HepG2 (cell line): Measurements from ENCODE around the gene PRR12. TPM values are rescaled to one million over a fixed set of nuclear protein-coding genes. Genes with fewer than 3 reads are reported as not detected.

ENCODE experiments used
- ARNTL ChIP-seq: sonication (generic); formaldehyde crosslinking; IDR thresholded peaks from 2 replicates; pipeline ENCODE4 v1.4.0; 2020; ENCODE audit warnings: mild to moderate bottlenecking, missing genetic modification reagents
- BRCA1 ChIP-seq: sonication (generic); formaldehyde crosslinking; IDR thresholded peaks from 2 replicates; pipeline ENCODE4 v1.4.0; 2020; ENCODE audit warnings: missing genetic modification reagents
- EHMT2 ChIP-seq: fragments of 200-600 bp; sonication (generic); IDR thresholded peaks from 2 replicates; pipeline ENCODE4 v1.7.0; 2017; ENCODE audit warnings: antibody characterized with exemption, low read depth, low read length, borderline replicate concordance
- FOXM1 ChIP-seq: sonication (generic); formaldehyde crosslinking; IDR thresholded peaks from 2 replicates; pipeline ENCODE4 v1.5.0; 2020; ENCODE audit warnings: missing genetic modification reagents
- HDAC2 ChIP-seq: sonication (generic); formaldehyde crosslinking; IDR thresholded peaks from 2 replicates; pipeline ENCODE4 v1.4.0; 2020; ENCODE audit warnings: missing genetic modification reagents
- IKZF1 ChIP-seq: fragments of 450-650 bp; IDR thresholded peaks from 2 replicates; pipeline ENCODE4 v1.7.1; 2016
- MATR3 ChIP-seq: sonication (generic); formaldehyde crosslinking; IDR thresholded peaks from 2 replicates; pipeline ENCODE4 v1.4.0; 2020; ENCODE audit warnings: missing genetic modification reagents
- MLXIP ChIP-seq: sonication (generic); formaldehyde crosslinking; IDR thresholded peaks from 2 replicates; pipeline ENCODE4 v1.9.0; 2021; ENCODE audit warnings: missing genetic modification reagents, borderline replicate concordance
- MXD4 ChIP-seq: IDR thresholded peaks from 2 replicates; pipeline ENCODE4 v1.6.1; 2016; ENCODE audit warnings: mild to moderate bottlenecking, missing biosample characterization, missing genetic modification reagents
- NCOA2 ChIP-seq: sonication (generic); formaldehyde crosslinking; IDR thresholded peaks from 2 replicates; pipeline ENCODE4 v1.8.0; 2022; ENCODE audit warnings: inconsistent platforms
- PRPF4 ChIP-seq: fragments of 200-400 bp; formaldehyde crosslinking; IDR thresholded peaks from 2 replicates; pipeline ENCODE4 v1.6.1; 2016; ENCODE audit warnings: low read length, low read depth; ENCODE audit not compliant: poor library complexity, severe bottlenecking
- SOX5 ChIP-seq: IDR thresholded peaks from 2 replicates; pipeline ENCODE4 v1.6.1; 2016; ENCODE audit warnings: borderline replicate concordance
- ZNF12 ChIP-seq: sonication (generic); formaldehyde crosslinking; IDR thresholded peaks from 2 replicates; pipeline ENCODE4 v1.5.0; 2020; ENCODE audit warnings: missing genetic modification reagents
- ZNF138 ChIP-seq: sonication (generic); formaldehyde crosslinking; IDR thresholded peaks from 2 replicates; pipeline ENCODE4 v1.5.0; 2020; ENCODE audit warnings: mild to moderate bottlenecking, low read depth, missing genetic modification reagents
- ZNF20 ChIP-seq: sonication (generic); formaldehyde crosslinking; IDR thresholded peaks from 2 replicates; pipeline ENCODE4 v1.4.0; 2020; ENCODE audit warnings: mild to moderate bottlenecking, moderate library complexity, missing genetic modification reagents
- ZNF296 ChIP-seq: sonication (generic); formaldehyde crosslinking; conservative IDR thresholded peaks from 2 replicates; pipeline ENCODE4 v1.5.0; 2020; ENCODE audit warnings: mild to moderate bottlenecking, missing genetic modification reagents
- ZNF619 ChIP-seq: sonication (generic); formaldehyde crosslinking; IDR thresholded peaks from 2 replicates; pipeline ENCODE4 v1.4.0; 2020; ENCODE audit warnings: mild to moderate bottlenecking, missing genetic modification reagents
- ZNF768 ChIP-seq: sonication (generic); formaldehyde crosslinking; IDR thresholded peaks from 2 replicates; pipeline ENCODE4 v1.4.0; 2020; ENCODE audit warnings: missing genetic modification reagents
- ZNF883 ChIP-seq: sonication (generic); formaldehyde crosslinking; IDR thresholded peaks from 2 replicates; pipeline ENCODE4 v1.5.1; 2020; ENCODE audit warnings: mild to moderate bottlenecking, missing genetic modification reagents; ENCODE audit errors: not compliant biosample characterization
- polyA plus RNA-seq, 8 experiments: library from polyadenylated mRNA; depleted of rRNA in 3 of 8; stranded (reverse) in 7 of 8; unstranded in 1 of 8; fragments of >200 nt; fragmentation: Illumina TruSeq in 4 of 8; extraction: Trizol in 4 of 8; gene quantifications; 2 replicates each; pipeline versions ENCODE4 v1.2.1 to v1.2.3, GENCODE V29; 2011 to 2016; ENCODE audit warnings: low read depth in 4 of 8, missing spikeins in 1 of 8, mixed read lengths in 1 of 8; ENCODE audit not compliant: insufficient read depth in 1 of 8
- total RNA-seq, 5 experiments: library from RNA; depleted of rRNA; stranded (reverse); fragments of >200 nt; fragmentation: Illumina TruSeq; extraction: Trizol; gene quantifications; 2 replicates each; pipeline ENCODE4 v1.2.3, GENCODE V29; 2016; ENCODE audit warnings: low read depth in 1 of 5
- TF ChIP-seq, protein P1 (sequence below): sonication (generic); formaldehyde crosslinking; IDR thresholded peaks from 2 replicates; pipeline ENCODE4 v1.4.0; 2020; ENCODE audit warnings: mild to moderate bottlenecking, missing genetic modification reagents
- TF ChIP-seq, protein P2 (sequence below): sonication (generic); formaldehyde crosslinking; IDR thresholded peaks from 2 replicates; pipeline ENCODE4 v1.8.1; 2023; ENCODE audit warnings: mild to moderate bottlenecking, inconsistent platforms, moderate library complexity, missing genetic modification reagents, borderline replicate concordance
- TF ChIP-seq, protein P3 (sequence below): sonication (generic); formaldehyde crosslinking; IDR thresholded peaks from 2 replicates; pipeline ENCODE4 v1.4.0; 2020; ENCODE audit warnings: missing genetic modification reagents, mild to moderate bottlenecking, borderline replicate concordance

Gene PRR12
- total and polyA plus RNA-seq, 2 of the 13 experiments (the other 11 are each of a cell fraction or from before 2014, with no cell fraction given) = 0.62 to 1.5 TPM

DNA sequence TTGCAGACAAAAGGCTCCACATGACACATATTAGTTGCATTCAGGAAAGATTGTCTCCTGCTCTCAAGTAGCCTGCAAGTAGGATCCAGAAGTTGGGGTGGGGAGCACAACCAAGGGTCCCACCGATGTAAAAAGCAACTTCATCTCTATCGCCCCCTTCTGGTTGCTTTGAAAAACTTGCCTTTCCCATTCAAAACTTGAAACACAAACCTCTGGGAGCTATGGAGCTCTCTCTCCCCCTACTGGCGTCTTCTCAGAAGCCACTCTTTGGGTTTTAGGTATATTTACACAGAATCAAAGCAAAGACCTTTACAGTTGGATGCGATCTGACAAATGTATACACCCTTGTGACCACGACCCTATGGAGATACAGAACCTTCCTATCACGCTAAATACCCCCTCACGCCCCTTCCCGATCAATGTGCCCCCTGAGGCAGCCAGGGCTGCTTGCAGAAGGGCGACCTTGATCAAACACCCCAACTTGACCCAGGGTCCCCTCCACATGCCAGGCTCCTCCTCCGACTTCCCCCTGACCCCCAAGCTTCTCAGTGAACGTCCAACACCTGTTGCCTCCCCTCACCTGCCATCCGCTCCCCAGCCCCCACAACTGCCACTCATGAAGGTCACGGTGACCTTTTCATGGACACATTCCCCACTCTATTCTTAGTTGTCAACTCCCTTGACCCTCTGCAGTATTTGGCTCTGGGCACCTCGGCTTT lies 20.7 kb upstream of the PRR12 start (continued):
- 0 out of 2 replicates have a peak, but pooled peaks have one; percentile 29 for TF ChIP-seq HDAC2 (CRISPR knock-in tag)
- TF ChIP-seq FOXM1 (CRISPR knock-in tag) = no peak
- TF ChIP-seq, protein P1, sequence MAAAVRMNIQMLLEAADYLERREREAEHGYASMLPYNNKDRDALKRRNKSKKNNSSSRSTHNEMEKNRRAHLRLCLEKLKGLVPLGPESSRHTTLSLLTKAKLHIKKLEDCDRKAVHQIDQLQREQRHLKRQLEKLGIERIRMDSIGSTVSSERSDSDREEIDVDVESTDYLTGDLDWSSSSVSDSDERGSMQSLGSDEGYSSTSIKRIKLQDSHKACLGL (CRISPR knock-in tag) = no peak
- peak; percentile 34; the same call in 1 of the 2 replicates for TF ChIP-seq SOX5 (CRISPR knock-in tag)
- no peak for TF ChIP-seq ZNF768
- no peak for TF ChIP-seq MXD4 (CRISPR knock-in tag)
- no peak for TF ChIP-seq ZNF296 (CRISPR knock-in tag)
- TF ChIP-seq MLXIP (CRISPR knock-in tag) = no peak
- TF ChIP-seq ZNF138 (CRISPR knock-in tag) = no peak
- no peak for TF ChIP-seq ZNF12 (CRISPR knock-in tag)
- TF ChIP-seq ZNF20 (CRISPR knock-in tag) = no peak
- no peak for TF ChIP-seq ARNTL
- TF ChIP-seq PRPF4 = no peak
- no peak for TF ChIP-seq BRCA1
- TF ChIP-seq IKZF1 = no peak
- TF ChIP-seq, protein P2, sequence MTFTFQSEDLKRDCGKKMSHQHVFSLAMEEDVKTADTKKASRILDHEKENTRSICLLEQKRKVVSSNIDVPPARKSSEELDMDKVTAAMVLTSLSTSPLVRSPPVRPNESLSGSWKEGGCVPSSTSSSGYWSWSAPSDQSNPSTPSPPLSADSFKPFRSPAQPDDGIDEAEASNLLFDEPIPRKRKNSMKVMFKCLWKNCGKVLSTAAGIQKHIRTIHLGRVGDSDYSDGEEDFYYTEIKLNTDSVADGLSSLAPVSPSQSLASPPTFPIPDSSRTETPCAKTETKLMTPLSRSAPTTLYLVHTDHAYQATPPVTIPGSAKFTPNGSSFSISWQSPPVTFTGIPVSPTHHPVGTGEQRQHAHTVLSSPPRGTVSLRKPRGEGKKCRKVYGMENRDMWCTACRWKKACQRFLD = no peak
- TF ChIP-seq MATR3 (CRISPR knock-in tag) = no peak
- no peak for TF ChIP-seq ZNF883 (CRISPR knock-in tag)
- TF ChIP-seq ZNF619 (CRISPR knock-in tag) = no peak
- TF ChIP-seq EHMT2 = no peak
- TF ChIP-seq, protein P3, sequence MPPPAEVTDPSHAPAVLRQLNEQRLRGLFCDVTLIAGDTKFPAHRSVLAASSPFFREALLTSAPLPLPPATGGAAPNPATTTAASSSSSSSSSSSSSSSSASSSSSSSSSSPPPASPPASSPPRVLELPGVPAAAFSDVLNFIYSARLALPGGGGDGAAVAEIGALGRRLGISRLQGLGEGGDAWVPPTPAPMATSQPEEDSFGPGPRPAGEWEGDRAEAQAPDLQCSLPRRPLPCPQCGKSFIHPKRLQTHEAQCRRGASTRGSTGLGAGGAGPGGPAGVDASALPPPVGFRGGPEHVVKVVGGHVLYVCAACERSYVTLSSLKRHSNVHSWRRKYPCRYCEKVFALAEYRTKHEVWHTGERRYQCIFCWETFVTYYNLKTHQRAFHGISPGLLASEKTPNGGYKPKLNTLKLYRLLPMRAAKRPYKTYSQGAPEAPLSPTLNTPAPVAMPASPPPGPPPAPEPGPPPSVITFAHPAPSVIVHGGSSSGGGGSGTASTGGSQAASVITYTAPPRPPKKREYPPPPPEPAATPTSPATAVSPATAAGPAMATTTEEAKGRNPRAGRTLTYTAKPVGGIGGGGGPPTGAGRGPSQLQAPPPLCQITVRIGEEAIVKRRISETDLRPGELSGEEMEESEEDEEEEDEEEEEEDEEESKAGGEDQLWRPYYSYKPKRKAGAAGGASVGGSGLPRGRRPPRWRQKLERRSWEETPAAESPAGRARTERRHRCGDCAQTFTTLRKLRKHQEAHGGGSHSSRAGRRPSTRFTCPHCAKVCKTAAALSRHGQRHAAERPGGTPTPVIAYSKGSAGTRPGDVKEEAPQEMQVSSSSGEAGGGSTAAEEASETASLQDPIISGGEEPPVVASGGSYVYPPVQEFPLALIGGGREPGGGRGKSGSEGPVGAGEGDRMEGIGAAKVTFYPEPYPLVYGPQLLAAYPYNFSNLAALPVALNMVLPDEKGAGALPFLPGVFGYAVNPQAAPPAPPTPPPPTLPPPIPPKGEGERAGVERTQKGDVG (CRISPR knock-in tag) = no peak
- no peak for TF ChIP-seq NCOA2
